ENCODE data around the gene XK. TPM values are rescaled to one million over a fixed set of nuclear protein-coding genes. Genes with fewer than 3 reads are reported as not detected.

The XK gene
- total RNA-seq, 1 experiment from 2014 or later = 2.6 TPM

DNA sequence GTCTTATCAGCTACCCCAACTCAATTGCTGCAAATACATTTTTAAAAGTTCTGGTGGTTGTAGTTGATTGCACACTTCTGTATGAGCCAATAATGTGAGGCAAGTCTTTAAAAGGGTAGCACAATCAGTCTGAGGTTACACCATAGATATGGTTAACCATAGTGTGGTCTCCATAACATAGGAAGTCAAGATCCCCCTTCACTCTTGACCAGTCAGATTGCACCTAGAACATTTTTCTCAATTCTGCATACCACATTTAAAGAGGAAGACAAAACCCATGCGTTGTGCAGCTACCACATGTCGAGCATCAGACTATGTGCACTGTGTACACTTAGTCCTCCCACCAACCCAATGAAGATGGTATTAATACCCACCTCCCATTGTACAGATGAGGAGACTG, 67.8 kb downstream of the XK start:
- Mint-ChIP-seq H3K36me3 (ENCODE audit: insufficient read depth, unreplicated experiment) (no peaks in the 10 kb centered on the region), H3K4me3 (ENCODE audit: unreplicated experiment) (no peak overlapping the region), H3K27ac (ENCODE audit: unreplicated experiment) (no peak overlapping the region), H3K9me3 (ENCODE audit: unreplicated experiment) (no peaks in the 10 kb centered on the region), H3K27me3 (ENCODE audit: insufficient read depth, unreplicated experiment) (no peaks in the 10 kb centered on the region), H3K4me1 (ENCODE audit: low read depth, unreplicated experiment) (no peaks in the 10 kb centered on the region)
- H3K9me3 ChIP-seq = no peaks in the 10 kb centered on the region
- intact Hi-C loops (cut with micrococcal nuclease; ENCODE audit: unreplicated experiment) = no loop called here
- no peaks in the 10 kb centered on the region for H3K27me3 ChIP-seq (replicated peaks; ENCODE audit: control insufficient read depth, insufficient read depth, low read length)
- DNase-seq = no peak
- no peaks in the 10 kb centered on the region for H3K36me3 ChIP-seq (ENCODE audit: control insufficient read depth, insufficient read depth, low read length)
- TF ChIP-seq, protein P1, sequence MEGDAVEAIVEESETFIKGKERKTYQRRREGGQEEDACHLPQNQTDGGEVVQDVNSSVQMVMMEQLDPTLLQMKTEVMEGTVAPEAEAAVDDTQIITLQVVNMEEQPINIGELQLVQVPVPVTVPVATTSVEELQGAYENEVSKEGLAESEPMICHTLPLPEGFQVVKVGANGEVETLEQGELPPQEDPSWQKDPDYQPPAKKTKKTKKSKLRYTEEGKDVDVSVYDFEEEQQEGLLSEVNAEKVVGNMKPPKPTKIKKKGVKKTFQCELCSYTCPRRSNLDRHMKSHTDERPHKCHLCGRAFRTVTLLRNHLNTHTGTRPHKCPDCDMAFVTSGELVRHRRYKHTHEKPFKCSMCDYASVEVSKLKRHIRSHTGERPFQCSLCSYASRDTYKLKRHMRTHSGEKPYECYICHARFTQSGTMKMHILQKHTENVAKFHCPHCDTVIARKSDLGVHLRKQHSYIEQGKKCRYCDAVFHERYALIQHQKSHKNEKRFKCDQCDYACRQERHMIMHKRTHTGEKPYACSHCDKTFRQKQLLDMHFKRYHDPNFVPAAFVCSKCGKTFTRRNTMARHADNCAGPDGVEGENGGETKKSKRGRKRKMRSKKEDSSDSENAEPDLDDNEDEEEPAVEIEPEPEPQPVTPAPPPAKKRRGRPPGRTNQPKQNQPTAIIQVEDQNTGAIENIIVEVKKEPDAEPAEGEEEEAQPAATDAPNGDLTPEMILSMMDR (IDR thresholded peaks at IDR 0.05; ENCODE audit: insufficient read depth in 1 of 2, low read depth in 1 of 2, low read length in 1 of 2, severe bottlenecking in 1 of 2, unreplicated experiment in 1 of 2) = no peak
- POLR2A ChIA-PET = no interaction called here
- no TSS peak for BruUV-seq (replicated peaks)
- CTCF ChIA-PET = no interaction called here
- no peak overlapping the region for H3K4me3 ChIP-seq (ENCODE audit: low read depth, low read length)
- H3K4me1 ChIP-seq = no peaks in the 10 kb centered on the region

DNA sequence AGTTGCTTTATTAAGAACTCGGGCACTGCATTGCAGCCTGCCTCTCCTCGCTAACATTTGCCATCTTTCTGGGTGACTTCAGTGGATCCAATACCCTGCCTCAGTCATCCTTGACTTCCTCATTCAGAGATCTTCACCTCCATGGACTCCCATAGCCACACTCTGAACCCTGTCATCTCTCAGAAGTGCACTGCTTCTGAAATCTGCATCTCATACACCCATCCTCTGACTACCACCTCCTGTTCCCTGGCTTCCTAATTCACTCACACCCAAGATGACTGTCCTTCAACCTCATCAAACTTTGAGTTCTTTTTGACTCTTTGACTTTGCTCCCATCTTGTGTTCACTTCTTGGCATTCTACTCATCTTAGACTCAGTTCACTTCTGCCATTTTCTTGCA, 68.9 kb downstream of the XK start:
- no peaks in the 10 kb centered on the region for H3K4me1 Mint-ChIP-seq (ENCODE audit: low read depth, unreplicated experiment)
- ChIA-PET POLR2A (no interaction called here), CTCF (no interaction called here)
- H3K4me3 ChIP-seq (ENCODE audit: low read depth, low read length) = no peak overlapping the region
- no TSS peak for BruUV-seq (replicated peaks)
- no peaks in the 10 kb centered on the region for H3K27me3 Mint-ChIP-seq (ENCODE audit: insufficient read depth, unreplicated experiment)
- H3K9me3 Mint-ChIP-seq (ENCODE audit: unreplicated experiment) = no peaks in the 10 kb centered on the region
- no peaks in the 10 kb centered on the region for H3K36me3 Mint-ChIP-seq (ENCODE audit: insufficient read depth, unreplicated experiment)
- no peaks in the 10 kb centered on the region for H3K4me1 ChIP-seq
- no peaks in the 10 kb centered on the region for H3K36me3 ChIP-seq (ENCODE audit: control insufficient read depth, insufficient read depth, low read length)
- DNase-seq = no peak
- no peaks in the 10 kb centered on the region for H3K27me3 ChIP-seq (replicated peaks; ENCODE audit: control insufficient read depth, insufficient read depth, low read length)
- no peaks in the 10 kb centered on the region for H3K9me3 ChIP-seq
- intact Hi-C loops (cut with micrococcal nuclease; ENCODE audit: unreplicated experiment) = no loop called here
- H3K27ac Mint-ChIP-seq (ENCODE audit: unreplicated experiment) = no peak overlapping the region
- TF ChIP-seq, protein P1 (IDR thresholded peaks at IDR 0.05; ENCODE audit: insufficient read depth in 1 of 2, low read depth in 1 of 2, low read length in 1 of 2, severe bottlenecking in 1 of 2, unreplicated experiment in 1 of 2) = no peak
- H3K4me3 Mint-ChIP-seq (ENCODE audit: unreplicated experiment) = no peak overlapping the region

DNA sequence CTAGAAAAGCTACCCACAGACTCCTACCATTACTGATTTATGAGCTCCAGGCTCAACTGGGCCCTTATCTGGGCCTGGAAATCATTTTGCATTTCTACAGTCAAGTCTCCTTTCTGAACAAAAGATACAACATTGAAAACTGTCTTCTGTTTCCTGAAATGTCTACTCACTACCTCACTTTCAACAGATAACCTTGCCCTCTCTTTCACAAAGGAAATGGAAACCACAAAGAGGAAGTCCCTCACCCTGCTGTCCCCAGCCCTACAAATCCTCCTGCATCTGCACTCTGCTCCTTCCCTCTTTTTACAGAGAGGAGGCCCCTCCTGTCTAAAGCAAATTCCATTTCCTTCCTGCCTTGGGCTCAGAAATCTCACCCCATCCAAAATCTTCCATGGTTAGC, 69.4 kb downstream of the XK start:
- ChIA-PET POLR2A (no interaction called here), CTCF (no interaction called here)
- Mint-ChIP-seq H3K36me3 (ENCODE audit: insufficient read depth, unreplicated experiment) (no peaks in the 10 kb centered on the region), H3K27me3 (ENCODE audit: insufficient read depth, unreplicated experiment) (no peaks in the 10 kb centered on the region), H3K27ac (ENCODE audit: unreplicated experiment) (no peak overlapping the region), H3K4me3 (ENCODE audit: unreplicated experiment) (no peak overlapping the region), H3K9me3 (ENCODE audit: unreplicated experiment) (no peaks in the 10 kb centered on the region), H3K4me1 (ENCODE audit: low read depth, unreplicated experiment) (no peaks in the 10 kb centered on the region)
- intact Hi-C loops (cut with micrococcal nuclease; ENCODE audit: unreplicated experiment) = no loop called here
- H3K9me3 ChIP-seq = no peaks in the 10 kb centered on the region
- DNase-seq = no peak
- no peaks in the 10 kb centered on the region for H3K36me3 ChIP-seq (ENCODE audit: control insufficient read depth, insufficient read depth, low read length)
- H3K4me1 ChIP-seq = no peaks in the 10 kb centered on the region
- no peaks in the 10 kb centered on the region for H3K27me3 ChIP-seq (replicated peaks; ENCODE audit: control insufficient read depth, insufficient read depth, low read length)
- TF ChIP-seq, protein P1 (IDR thresholded peaks at IDR 0.05; ENCODE audit: insufficient read depth in 1 of 2, low read depth in 1 of 2, low read length in 1 of 2, severe bottlenecking in 1 of 2, unreplicated experiment in 1 of 2) = no peak
- no peak overlapping the region for H3K4me3 ChIP-seq (ENCODE audit: low read depth, low read length)
- no TSS peak for BruUV-seq (replicated peaks)

Data from Caco-2 (cell line).